ENCODE results near the gene MTR. TPM values are rescaled to one million over a fixed set of nuclear protein-coding genes. Genes with fewer than 3 reads are reported as not detected.

MTR gene
- total RNA-seq, 1 donor from 2014 or later: 49.0 TPM

Other genes with a start within 250 kb of the MTR start
- 9.6 TPM for gene HEATR1, start 190.8 kb upstream of the MTR start, total RNA-seq
- 2,525 TPM for gene ACTN2, start 108.8 kb upstream of the MTR start, total RNA-seq
- gene MT1HL1, start 209.1 kb downstream of the MTR start, total RNA-seq: not detected
- 694 TPM for gene RYR2, start 246.9 kb downstream of the MTR start, total RNA-seq

All from Right ventricle myocardium inferior (tissue), 1 donor.